NCI-H82 treated with DMSO at 0.1 percent for 48 hours (cell line): ENCODE results near the gene FHOD1.

Source experiments
- DNase-seq: peaks from one replicate; lab custom pipeline; 2025; ENCODE audit not compliant: unreplicated experiment; lab: John Stamatoyannopoulos, UW

The FHOD1 gene

DNA sequence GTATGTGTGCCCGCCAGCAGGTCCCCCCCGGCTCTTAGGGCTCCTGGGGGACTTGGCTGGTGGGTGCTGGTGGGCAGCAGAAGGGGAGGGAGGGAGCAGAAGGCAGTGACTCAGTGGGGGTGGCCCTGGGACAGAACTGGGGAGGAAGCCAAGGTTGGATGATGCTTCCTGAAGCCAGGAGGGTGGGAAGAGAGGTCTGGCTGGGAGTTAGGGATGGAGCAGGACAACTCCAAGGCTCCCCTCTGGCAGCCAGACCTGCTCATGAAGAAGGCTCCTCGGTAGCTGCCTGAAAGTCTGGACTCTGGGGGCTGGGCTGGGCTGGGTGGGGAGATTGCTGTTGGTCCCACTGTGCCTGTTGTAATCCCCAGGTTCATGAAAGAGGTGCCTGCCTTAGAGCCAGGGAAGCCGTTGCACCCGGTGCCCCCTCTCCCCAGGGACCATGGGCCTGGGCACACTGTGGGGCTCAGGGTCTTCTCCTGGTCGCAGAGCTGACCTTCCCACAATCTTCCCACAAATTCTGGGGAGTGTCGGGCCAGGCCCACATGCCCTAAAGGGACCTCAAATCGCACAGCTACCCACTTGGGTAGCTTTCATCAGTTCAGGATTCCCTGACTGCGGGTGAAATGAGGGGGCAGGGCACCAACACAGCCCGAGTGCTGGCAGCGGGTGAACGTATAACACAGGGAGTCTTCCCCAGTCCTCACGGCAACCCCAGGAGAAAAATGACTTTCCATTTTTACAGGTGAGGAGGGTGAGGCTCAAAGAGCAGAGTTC is 30.9 kb upstream of the FHOD1 start:
- DNase-seq, result no peak

DNA sequence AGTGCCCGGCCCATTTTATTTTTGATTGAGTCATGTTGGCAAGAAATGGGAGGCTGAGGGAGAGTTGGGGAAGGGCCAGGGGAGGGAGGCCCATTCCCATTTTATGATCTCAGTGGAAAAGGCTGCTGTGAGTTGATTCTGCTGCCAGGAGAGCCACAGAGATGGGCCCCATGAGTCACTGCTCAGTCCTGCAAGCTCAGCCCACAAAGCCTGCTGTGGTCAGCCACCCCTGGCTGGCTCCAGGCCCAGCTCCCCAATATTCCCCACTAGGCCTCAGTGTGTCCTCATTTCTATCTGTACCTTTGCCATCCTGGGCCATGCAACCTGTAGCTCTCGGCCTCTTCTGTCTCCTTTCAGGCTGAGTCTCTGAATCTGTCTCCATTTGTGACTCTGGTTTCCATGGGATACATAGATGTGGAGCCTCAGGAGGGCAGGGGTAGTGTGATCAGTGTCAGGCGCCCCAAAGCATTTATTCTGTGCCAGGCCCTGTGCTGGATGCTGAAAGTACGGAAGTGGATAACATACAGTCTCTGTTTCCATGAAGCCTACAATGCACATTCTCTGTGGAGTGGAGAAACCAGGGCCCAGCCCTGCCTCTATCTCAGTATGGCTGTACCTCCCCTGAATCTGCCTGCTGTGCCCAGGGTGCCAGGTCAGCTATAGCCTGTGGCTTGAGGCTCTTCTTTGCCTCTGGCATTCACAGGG is 30.2 kb upstream of the FHOD1 start:
- DNase-seq, result no peak

DNA sequence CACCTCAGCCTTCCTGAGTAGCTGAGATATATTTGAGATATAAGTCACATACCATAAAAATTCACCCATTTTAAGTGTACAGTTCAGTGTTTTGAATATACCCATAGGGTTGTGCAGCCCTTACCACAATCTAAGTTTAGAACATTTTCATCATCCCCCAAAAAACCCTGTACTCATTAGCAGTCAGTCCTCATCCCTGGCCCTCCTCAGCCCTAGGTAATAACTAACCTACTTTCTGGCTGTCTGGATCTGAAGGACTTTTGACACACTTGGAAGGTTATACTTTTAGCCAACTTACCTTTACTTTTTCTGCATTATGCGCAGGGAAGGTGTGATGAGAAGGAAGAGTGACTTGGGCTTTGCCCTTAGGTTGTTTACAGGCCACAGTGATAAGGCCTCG is 28.0 kb upstream of the FHOD1 start:
- DNase-seq, result no peak

DNA sequence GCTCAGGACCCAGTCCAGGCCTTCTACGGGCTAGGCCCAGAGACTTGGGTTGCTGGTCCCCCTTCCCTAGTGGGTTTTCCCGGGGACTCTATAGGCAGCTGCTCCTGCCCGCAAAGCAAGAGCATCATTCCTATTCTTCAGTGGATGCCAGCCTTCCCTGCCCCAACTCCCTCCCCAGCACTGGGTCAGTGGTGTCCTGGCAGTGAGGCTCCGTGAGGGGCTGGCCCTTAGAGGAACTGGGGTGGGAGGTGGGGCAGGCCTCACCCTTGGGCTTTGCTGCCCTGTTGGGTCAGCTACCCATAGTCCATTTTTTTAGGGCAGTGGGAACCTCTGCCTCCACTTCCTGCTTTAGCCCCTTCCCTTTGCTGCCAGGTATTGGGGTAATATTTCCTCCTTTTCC is 24.2 kb upstream of the FHOD1 start:
- no peak for DNase-seq

DNA sequence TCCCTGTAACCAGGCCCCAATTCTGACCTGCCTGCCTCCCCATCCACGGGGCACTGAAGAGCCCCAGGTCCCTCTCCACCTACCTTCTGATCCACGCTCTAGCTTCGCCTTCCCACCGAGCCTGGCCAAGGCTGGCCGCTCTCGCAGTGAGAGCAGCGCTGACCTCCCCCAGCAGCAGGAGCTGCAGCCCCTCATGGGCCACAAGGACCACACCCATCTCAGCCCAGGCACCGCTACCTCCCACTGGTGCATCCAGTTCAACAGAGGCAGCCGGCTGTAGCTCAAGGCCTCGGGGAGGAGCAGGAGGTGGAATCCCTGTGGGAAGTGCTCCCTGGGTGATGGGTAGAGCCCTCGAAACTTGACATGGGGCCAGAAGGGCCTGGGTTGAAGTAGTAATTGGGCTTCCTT is 23.7 kb upstream of the FHOD1 start:
- DNase-seq, result no peak

DNA sequence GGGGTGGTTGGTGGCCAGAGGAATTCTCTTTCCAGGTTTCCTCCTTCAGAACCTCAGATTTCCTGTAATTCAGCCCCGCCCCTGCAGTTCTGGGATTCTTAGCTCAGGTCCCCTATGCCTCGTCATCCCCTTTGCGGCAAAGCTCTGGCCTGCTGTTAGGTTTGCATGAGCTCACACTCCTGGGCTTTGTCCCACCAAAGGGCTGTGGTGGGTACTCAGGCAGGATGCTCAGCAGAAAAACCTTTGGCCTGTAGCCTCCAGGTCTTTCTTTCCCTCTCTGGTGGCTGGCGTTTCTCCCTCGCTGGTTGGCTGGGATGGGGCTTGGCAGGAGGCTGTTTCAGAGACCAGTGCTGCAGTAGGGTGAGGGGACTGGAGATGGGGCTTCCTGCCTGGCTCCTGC is 22.5 kb upstream of the FHOD1 start:
- no peak for DNase-seq

DNA sequence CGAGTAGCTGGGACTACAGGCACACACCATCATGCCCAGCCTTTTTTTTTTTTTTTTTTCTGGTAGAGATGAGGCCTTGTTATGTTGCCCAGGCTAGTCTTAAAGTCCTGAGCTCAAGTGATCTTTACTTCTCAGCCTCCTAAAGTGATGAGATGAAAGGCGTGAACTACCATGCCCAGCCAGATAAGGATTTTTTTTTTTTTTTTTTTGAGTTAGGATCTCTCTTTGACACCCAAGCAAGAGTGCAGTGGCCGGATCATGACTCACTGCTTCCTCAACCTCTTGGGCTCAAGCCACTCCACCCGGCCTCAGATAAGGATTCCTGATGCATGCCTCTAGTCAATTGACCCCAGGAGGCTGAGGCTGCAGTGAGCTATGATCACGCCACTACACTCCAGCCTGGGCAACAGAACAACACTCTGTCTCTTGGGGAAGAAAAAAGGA is 20.9 kb upstream of the FHOD1 start:
- DNase-seq, result no peak

DNA sequence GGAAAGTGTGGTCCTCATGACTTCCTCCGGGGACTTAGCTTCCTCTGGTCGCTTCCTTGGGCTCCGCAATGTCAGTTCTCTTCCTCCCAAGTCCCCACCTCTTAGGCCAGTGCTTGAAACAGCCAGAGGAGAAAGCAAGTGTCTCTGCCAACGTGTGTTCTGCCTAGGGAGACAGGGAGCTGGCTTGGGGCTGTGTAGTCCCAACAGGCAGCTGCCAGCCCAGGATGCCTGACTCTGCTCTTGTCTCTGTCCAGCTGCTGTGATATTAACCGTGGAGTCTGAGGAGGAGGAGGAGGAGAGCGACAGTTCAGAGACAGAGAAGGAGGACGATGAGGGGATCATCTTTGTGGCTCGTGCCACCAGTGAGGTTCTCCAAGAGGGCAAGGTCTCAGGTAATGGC is 18.6 kb upstream of the FHOD1 start:
- no peak for DNase-seq

DNA sequence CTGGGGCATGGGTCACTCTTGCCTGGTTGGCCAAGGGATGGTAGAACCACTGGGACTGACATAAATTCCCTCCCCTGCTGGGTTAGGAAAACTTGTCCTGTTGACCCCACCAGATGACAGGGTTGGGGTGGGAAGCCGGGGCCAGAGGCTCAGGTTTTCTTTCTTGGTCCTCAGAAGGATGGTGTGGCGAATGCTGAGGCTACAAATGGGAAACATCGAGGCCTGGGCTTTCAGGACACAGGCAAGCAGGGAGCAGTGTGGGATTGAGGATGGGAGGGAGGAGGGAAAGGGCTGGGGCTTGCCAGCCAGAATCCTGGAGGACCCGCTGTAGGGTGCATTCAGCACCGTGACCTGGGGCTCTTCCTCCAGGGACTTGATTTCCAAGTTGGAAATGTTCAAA is 17.6 kb upstream of the FHOD1 start:
- DNase-seq, result no peak

DNA sequence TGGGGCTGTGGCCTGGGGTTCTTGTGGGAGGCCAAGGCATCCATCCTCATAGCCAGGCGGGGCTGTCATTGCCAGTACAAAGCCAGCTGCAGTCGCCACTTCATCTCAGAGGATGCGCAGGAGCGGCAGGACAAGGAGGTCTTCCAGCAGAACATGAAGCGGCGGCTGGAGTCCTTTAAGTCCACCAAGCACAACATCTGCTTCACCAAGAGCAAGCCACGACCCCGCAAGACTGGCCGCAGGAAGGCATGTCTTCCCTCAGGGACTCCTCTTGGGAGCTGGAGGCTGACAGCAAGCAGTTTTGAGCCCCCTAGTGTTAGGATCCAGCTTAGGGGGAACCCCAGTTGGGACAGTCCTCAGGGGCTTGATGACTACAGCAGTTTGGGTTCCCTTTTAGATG is 17.0 kb upstream of the FHOD1 start:
- DNase-seq, result no peak

DNA sequence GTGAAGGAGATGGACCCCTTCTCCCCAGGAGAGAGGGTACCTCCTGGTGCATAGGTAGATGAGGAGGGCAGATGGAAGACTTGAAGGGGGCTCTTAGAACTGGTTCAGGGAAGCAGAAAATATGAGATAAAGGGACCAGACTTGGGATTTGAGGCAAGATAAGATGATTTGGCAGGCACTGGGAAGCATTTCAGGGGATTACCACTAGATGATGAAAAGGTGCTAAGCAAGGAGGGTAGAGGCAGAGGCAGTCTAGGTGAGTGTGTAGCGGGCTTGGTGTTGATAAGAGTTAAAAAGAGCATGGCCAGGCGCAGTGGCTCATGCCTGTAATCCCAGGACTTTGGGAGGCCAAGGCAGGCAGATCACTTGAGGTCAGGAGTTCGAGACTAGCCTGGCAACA is 15.9 kb upstream of the FHOD1 start:
- no peak for DNase-seq

DNA sequence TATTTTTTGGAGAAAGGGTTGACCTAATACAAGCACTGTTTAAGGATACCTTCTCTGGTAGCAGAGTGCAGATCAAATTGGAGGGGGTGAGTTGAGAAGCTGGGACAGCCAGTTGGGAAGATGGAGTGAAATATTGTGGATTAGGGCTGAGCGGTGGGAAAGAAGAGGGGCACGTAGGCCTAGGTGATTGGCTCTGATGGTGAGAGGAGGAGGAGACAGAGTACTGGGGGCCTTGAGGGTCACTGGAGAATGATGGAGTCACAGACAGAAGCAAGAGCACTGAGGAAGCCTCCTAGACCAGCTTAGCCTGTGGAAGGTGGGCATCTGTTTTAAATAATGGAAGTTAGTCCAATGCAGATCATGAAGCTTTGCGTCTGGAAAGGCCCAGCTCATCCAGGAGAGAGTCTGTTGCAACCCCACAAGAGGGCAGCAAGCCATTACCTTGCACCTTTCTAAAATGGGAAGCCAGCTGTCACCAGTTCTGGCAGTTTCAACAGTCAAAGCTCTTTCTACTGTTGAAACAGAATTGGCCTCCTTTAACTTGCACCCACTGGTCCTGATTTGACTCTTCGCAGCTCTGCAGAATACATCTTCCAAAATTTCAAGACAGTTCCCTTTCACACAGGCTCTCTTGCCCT is 13.3 kb upstream of the FHOD1 start:
- DNase-seq, result peak; percentile 22

DNA sequence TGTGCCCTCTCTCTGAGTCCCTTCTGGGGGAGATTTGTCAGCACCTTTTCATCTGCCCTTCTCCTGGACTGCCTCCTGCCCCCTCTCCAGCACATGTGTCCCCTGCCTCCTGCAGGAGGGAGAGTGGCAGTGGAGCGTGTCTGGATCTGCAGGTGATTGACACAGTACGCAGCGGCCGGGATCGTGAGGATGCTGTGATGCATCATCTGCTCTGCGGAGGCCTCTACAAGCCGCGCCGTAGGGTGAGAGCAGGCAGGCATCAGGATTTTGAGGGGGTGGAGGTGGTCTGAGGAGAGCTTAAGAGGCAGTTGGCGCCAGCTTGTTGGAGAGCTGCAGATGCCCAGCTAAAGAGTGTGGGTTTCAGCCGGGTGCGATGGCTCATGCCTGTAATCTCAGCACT is 12.4 kb upstream of the FHOD1 start:
- no peak for DNase-seq

DNA sequence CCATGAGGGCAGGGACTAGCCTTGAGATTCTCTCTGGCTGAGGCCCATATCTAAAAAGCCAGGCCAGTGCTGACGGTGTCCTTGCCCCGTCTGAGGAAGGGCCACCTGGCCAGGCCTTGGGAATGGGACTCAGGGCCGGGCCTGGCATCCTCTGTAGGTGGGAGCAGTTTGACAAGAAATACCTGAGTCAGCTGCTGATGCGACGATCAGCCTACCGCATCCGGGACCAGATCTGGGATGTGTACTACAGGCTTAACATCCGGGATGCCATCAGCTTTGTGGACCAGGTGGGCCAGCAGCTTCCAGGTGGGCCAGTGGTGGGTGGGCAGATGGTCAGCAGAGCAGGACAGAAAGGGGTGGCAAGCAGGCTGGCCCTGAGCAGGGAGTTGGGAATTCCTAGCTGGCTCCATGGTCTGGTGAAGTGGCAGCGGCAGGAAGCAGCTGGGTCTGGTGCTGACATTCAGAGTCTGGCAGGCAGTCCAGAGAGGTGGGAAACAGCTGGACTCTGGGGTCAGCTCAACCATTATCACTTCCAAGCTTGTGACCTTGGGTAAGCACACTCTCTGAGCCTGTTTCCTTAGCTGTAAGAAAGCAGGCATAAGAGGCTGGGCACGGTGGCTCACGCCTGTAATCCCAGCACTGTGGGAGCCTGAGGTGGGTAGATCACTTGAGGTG is 11.0 kb upstream of the FHOD1 start:
- DNase-seq, result no peak

DNA sequence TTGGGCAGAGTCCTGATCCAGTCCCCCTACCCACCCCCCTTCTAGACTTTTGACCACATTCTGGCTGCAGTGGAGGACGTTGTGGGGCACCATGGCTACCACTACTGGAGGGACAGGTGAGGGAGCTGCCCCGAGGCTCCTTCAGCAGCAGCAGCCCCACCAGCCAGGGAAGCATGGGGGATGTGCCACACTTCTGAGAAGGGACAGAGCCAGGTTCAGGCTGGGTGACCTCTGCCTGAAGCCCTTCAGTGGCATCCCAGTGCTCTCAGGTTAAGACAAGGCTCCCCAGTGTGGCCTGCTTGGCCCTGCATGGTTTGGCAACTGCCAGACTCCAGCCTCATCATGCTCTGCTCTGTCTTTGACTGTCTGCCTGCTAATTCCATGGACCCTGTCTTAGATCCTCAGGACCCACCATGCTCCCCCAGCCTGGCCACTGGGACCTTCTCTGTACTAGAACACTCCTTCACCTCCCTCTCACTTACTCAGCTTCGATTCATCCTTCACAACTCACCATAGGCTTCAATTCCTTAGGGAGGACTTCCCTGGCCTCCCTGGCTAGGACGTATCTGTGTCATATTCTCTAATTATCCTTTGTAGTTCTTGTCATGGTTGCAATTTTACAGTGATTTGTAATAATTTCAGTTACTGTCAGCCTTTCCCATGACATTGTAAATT is 10.3 kb upstream of the FHOD1 start:
- no peak for DNase-seq

DNA sequence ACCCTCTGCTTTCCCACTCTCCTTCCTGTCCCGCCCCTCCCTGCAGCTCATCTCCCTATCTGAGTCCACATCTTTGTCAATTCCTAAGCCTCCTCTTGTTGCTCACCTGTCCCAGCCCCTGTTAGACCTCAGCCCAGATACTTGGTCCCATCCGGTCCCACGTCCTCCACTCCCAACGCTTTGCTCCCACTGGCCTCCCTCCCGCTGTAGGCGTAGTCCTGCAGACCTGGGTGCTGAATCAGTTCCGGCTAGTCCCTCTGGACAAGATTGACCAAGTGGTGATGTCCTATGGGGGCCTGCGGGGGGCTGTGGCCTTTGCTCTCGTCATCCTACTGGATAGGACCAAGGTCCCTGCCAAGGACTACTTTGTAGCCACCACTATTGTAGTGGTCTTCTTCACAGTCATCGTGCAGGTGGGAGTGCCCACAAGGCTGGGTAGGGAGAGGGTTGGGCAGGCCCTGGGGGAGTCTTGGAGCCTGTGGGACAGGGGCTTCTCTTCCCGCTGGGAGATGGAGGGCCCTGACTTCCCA is 9.5 kb upstream of the FHOD1 start:
- DNase-seq, result no peak

DNA sequence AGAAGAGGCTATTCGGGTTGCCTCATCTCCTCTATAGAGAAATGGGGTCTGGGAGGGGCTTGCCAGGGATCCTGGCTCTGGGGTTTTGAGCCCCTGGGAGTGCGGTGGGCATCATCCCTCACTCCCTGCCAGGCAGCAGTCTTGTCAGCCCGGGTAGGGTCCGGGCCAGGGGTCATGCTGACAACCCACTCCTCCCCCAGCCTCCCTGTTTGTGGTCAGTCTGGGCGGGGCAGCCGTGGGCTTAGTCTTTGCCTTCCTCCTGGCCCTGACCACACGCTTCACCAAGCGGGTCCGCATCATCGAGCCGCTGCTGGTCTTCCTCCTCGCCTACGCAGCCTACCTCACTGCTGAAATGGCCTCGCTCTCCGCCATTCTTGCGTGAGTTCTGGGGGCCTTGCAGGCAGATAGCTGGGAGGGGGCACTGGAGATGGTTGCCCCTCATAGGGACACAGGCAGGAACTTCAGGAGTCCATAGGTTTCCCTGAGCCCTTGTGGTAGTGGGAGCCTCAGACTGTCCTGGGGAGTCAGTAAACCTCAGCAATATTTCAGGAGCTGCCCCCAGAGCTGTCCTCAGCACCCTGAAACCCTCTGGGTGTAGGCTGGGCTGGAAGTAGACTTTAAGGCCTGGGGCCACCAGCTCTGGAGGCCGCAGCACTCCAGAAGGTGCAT is 8.4 kb upstream of the FHOD1 start:
- no peak for DNase-seq

DNA sequence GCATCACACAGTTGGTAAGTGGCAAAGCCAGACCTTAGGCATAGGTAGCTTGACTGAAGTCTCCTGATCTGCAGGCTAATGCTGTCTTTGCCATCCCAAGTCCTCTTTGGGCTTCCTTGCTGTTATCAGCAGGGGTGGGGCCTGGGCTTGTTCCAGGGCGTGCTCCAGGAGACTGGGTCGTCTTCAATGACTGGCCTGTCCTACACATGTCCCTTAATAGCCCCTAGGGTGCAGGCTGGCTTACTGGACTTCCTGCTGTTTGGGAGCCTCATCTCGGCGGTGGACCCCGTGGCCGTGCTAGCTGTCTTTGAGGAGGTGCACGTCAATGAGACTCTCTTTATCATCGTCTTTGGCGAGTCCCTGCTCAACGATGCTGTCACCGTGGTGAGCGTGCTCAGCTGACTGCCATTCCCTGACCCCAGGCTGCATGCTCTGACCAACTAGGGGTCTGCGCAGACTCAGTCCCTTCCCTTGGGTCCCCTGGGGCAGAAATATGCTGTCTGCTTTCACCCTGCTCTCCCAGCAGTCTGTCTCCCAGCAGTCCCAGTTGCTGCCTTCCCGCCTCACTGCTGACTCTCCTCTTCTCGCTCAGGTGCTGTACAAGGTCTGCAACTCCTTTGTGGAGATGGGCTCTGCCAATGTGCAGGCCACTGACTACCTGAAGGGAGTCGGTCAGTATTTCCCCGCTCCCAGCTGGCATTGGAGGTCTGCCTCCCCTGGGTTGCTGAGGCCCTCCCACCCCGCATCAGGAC is 7.7 kb upstream of the FHOD1 start:
- DNase-seq, result no peak

DNA sequence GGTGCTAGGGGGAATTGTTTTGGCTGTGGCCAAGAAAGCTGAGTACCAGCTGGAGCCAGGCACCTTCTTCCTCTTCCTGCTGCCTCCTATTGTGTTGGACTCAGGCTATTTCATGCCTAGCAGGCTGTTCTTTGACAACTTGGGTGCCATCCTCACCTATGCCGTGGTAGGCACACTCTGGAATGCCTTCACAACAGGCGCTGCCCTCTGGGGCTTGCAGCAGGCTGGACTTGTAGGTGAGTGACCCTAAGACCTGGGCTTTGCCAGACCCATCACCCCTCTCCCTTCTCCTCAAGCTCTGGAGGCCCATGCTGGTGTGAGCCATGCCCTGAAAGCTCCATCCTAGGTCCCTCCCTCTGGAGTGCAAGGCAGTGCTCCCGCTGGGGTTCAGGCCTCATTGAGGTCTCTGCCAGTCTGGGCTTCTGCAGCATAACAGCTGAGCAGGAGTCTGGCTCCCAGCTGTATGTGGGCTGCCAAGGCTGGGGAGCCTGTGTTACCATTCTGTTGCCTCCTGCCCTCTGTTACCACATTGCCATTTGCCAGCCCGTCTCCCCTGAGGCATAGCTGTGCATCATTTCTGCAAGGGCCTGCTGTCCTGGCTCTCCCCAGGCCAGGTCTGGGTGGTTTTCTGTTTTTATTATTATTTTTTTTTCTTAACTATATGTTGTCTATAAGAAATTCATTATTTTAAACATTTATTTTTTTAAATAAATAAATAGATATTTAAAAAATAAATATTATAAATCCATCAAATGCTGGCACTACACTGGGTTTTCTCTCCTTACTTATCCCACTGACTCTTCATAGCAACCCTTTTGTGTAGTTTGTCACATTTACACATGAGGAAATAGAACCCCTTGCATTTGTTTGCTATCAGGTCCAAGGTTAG is 5.6 kb upstream of the FHOD1 start:
- no peak for DNase-seq
